ENCODE measurements around the gene WDR88. TPM values are rescaled to one million over a fixed set of nuclear protein-coding genes. Genes with fewer than 3 reads are reported as not detected.
A peak's percentile ranks its signal among the peaks of the same experiment; 100 is the strongest.

Gene WDR88
- total RNA-seq, 2 donors from 2014 or later, result not detected

DNA sequence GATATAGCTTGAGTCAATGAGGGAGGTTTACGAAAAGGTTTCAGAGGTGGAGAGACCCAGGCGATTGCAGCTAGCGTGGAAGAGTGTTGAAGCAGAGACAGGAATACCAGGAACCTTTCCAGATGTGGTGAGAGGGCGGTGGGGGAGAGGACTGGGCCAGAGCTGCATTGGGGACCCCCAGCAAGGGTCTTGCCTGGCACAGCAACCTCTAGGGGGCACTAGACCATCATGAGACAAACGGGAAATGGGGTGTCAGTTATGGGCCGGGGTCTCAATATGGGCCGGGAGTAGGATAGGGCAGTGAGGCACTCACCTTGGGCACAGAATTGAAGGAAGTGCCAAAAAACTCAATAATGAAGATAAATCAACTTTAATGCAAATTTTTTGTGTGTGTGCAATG, 60.1 kb downstream of the WDR88 start:
- Mint-ChIP-seq H3K4me1 (ENCODE audit: low read depth in 2 of 2) (no peaks in the 10 kb centered on the region), H3K27me3 (peaks cover 24 to 33% of the 10 kb centered on the region in 2 donors), H3K9me3 (no peaks in the 10 kb centered on the region), H3K27ac (no peak overlapping the region), H3K36me3 (no peaks in the 10 kb centered on the region), H3K4me3 (no peak overlapping the region)
- DNase-seq (ENCODE audit: low spot score) (no peak), ATAC-seq (no peak)

- ATAC-seq (no peak), DNase-seq (ENCODE audit: low spot score) (no peak)
- Mint-ChIP-seq H3K27ac (no peak overlapping the region), H3K9me3 (no peaks in the 10 kb centered on the region), H3K36me3 (no peaks in the 10 kb centered on the region), H3K4me1 (ENCODE audit: low read depth in 2 of 2) (no peaks in the 10 kb centered on the region), H3K4me3 (peak overlapping the region; percentile 67), H3K27me3 (peaks cover 24 to 33% of the 10 kb centered on the region in 2 donors)
Observed at GRCh38 chr19:33193269-33193864, 61.5 kb downstream of the WDR88 start.

- Mint-ChIP-seq H3K27ac (no peak within 1 kb of the TSS), H3K27me3 (peaks cover 24 to 33% of the 10 kb centered on the region in 2 donors), H3K36me3 (no peaks in the 10 kb centered on the region), H3K4me3 (peak within 1 kb of the TSS; percentile 67), H3K9me3 (no peaks in the 10 kb centered on the region), H3K4me1 (ENCODE audit: low read depth in 2 of 2) (no peaks in the 10 kb centered on the region)
- ATAC-seq, result peak in 1 of 2 donors; percentile 48
- no peak for DNase-seq (ENCODE audit: low spot score)
Observed at GRCh38 chr19:33193865-33194362, 62.0 kb downstream of the WDR88 start, which contains the start of gene LRP3. LRP3 (plus strand) TSS chr19:33194330; CDS start chr19:33194786, 456 bp downstream.

DNA sequence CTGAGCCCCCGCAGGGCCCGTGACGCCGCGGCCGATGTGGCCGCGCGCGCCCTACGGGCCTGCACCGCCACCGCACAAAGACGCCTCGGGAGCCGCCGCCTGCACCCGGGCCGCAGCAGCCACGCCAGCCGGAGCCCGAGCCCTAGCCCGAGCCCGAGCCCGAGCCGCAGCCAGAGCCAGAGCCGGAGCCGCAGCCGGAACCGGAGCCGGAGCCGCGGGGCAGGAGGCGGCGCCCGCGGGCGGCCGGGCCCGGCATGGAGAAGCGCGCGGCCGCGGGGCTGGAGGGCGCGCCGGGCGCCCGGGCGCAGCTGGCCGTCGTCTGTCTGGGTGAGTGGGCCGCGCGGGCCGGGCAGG, 62.6 kb downstream of the WDR88 start:
- peak in 1 of 2 donors; percentile 9 for ATAC-seq
- no peak for DNase-seq (ENCODE audit: low spot score)
- no peak overlapping the region for H3K27ac Mint-ChIP-seq
- no peaks in the 10 kb centered on the region for H3K4me1 Mint-ChIP-seq (ENCODE audit: low read depth in 2 of 2)
- peaks cover 24 to 33% of the 10 kb centered on the region in 2 donors for H3K27me3 Mint-ChIP-seq
- no peak overlapping the region for H3K4me3 Mint-ChIP-seq
- no peaks in the 10 kb centered on the region for H3K9me3 Mint-ChIP-seq
- H3K36me3 Mint-ChIP-seq, result no peaks in the 10 kb centered on the region

DNA sequence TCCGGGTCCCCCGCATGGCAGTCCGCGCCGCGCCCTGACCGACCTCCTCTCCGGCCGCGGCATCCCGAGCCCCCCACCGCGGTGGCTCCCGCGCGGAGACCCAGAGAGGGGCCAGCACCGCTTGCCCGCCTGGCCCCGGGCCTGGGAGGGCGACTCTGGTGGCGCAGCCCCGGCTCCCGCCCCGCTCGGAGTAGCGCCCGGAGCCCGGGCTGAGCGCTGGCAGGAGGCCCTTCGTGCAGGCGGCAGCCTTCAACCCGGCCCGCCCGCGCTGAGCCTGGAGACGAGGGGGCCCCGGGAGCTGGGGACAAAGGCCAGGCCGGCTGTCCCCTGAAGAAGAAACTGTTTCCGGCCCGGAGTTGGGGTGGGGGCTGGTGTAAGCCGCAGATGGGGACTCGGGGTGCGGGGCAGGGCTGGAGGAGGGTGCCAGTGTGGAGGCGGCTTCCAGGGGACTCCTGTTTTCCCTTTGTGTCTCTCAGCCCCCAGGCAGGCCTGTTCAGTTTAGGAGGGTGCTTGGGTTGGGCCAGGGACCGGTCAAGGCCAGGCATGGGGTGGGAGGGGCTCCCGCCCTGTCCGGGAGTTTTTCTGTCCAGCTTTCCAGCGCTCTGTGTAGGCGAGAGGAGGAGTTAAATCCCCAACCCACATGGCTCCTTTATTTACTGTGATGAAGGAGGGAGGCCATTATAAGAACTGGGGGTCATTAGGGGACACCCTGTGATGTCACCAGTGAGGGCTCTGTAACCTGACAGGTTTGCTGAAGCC, 63.2 kb downstream of the WDR88 start:
- H3K9me3 Mint-ChIP-seq, result no peaks in the 10 kb centered on the region
- ATAC-seq (no peak), DNase-seq (ENCODE audit: low spot score) (no peak)
- no peaks in the 10 kb centered on the region for H3K36me3 Mint-ChIP-seq
- H3K4me3 Mint-ChIP-seq, result no peak overlapping the region
- no peak overlapping the region for H3K27ac Mint-ChIP-seq
- H3K27me3 Mint-ChIP-seq, result peaks cover 24 to 33% of the 10 kb centered on the region in 2 donors
- no peaks in the 10 kb centered on the region for H3K4me1 Mint-ChIP-seq (ENCODE audit: low read depth in 2 of 2)

- H3K36me3 Mint-ChIP-seq, result no peaks in the 10 kb centered on the region
Observed at GRCh38 chr19:33195645-33196347, 63.9 kb downstream of the WDR88 start.

GRCh38 chr19:33196446-33197193, 64.7 kb downstream of the WDR88 start:
- Mint-ChIP-seq H3K36me3 (no peaks in the 10 kb centered on the region), H3K9me3 (no peaks in the 10 kb centered on the region), H3K27ac (no peak overlapping the region)

More at GRCh38 chr19:33195645-33196347, 63.9 kb downstream of the WDR88 start:
- Mint-ChIP-seq H3K27ac (no peak overlapping the region), H3K27me3 (peaks cover 20 to 26% of the 10 kb centered on the region in 2 donors), H3K9me3 (no peaks in the 10 kb centered on the region), H3K4me1 (ENCODE audit: low read depth in 2 of 2) (no peaks in the 10 kb centered on the region), H3K4me3 (no peak overlapping the region)
- DNase-seq (ENCODE audit: low spot score), result no peak
- ATAC-seq, result no peak

DNA sequence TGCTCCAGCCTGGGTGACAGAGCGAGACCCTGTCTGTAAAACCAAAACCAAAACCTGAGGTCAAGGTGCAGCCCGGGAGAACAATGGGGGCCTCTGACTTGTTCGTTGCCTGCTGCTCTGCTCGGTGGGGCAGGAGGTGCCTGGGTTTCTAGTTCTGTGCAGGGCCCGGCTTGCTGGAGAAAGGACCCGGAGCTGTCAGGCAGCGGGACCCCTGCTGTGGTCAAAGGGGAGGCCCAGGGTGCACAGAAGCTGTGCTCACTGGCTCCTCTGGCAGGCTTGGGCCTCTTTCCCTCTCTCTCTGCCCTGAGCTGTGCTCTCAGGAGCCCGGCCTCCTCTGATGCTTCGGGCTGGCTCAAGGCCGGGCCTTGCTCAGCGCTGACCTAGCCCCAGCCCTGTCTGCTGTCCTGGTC, 65.7 kb downstream of the WDR88 start:
- ATAC-seq, result no peak
- peaks cover 8 to 11% of the 10 kb centered on the region in 2 donors for H3K27me3 Mint-ChIP-seq

More at GRCh38 chr19:33196446-33197193, 64.7 kb downstream of the WDR88 start:
- Mint-ChIP-seq H3K4me1 (ENCODE audit: low read depth in 2 of 2) (no peaks in the 10 kb centered on the region), H3K27me3 (peaks cover 16 to 20% of the 10 kb centered on the region in 2 donors), H3K4me3 (no peak overlapping the region)
- no peak for ATAC-seq
- no peak for DNase-seq (ENCODE audit: low spot score)

DNA sequence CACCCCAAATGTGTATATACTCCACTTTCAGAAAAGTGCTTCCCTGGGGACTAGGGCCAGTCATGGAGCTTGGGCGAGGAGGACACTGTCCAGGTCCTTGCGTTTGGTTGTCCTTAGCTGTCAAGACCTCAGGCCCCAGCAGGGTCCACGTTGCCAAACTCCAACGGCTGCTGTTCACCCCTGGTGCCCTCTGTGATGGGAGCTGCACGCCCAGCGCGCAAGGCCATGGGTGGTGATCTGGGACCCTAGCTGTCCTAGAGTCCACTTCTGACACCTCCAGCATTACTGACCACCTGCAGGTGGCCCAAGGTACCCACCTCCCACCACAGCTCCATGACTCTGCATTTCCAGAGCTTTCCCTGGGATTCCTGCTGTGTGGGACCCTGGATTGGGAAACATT, 66.3 kb downstream of the WDR88 start:
- Mint-ChIP-seq H3K9me3 (no peaks in the 10 kb centered on the region), H3K27ac (no peak overlapping the region), H3K4me3 (no peak overlapping the region), H3K4me1 (ENCODE audit: low read depth in 2 of 2) (no peaks in the 10 kb centered on the region), H3K36me3 (no peaks in the 10 kb centered on the region), H3K27me3 (peaks cover 5 to 6% of the 10 kb centered on the region in 2 donors)
- DNase-seq (ENCODE audit: low spot score) (no peak), ATAC-seq (no peak)

More for the DNA sequence above, 65.7 kb downstream of the WDR88 start:
- H3K4me1 Mint-ChIP-seq (ENCODE audit: low read depth in 2 of 2), result no peaks in the 10 kb centered on the region
- H3K27ac Mint-ChIP-seq, result no peak overlapping the region
- no peaks in the 10 kb centered on the region for H3K9me3 Mint-ChIP-seq
- H3K4me3 Mint-ChIP-seq, result no peak overlapping the region
- DNase-seq (ENCODE audit: low spot score), result no peak
- no peaks in the 10 kb centered on the region for H3K36me3 Mint-ChIP-seq

DNA sequence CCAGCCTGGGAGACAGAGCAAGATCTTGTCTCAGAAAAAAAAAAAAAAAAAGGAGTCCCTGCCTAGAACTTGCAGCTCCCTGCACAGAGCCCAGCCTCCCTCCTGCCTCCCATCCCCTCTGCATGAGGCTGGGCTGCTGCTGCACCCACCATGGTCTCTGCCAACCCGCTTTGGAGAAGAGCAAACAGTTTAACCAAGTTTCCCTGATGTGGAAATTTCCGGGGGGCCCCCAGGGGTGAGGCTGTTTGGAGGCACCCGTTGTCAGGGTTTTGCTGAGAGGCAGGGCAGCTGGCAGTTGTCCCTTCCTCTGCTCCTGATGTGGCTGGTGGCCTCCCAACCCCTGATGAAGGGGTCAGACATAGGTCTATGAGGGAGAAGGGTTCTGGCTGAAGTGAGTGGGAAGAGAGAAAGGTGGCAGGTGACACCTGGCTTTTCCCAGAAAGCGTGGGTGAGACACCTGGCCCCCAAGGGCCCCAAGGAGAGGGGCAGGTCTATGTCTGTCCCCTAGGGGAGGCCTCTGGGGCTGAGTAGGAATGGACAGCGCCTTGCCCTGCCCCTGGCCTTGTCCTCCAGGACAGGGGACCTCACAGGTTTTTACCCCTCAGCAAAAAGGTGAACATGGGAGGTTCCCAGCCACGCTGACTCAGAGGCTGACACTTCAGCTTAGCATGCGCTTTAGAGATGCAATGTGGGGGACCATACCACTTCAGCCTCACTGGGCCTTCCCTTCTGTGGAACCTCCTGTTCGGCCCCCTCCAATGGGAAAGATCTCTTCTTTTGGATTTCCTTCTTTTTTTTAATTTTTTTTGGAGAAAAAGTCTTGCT, 67.7 kb downstream of the WDR88 start:
- no peaks in the 10 kb centered on the region for H3K4me1 Mint-ChIP-seq (ENCODE audit: low read depth in 2 of 2)
- H3K9me3 Mint-ChIP-seq, result no peaks in the 10 kb centered on the region
- H3K36me3 Mint-ChIP-seq, result no peaks in the 10 kb centered on the region
- ATAC-seq (no peak), DNase-seq (ENCODE audit: low spot score) (no peak)
- no peak overlapping the region for H3K4me3 Mint-ChIP-seq
- H3K27me3 Mint-ChIP-seq, result no peaks in the 10 kb centered on the region
- H3K27ac Mint-ChIP-seq, result no peak overlapping the region

GRCh38 chr19:33201473-33201872, 69.6 kb downstream of the WDR88 start:
- H3K9me3 Mint-ChIP-seq, result no peaks in the 10 kb centered on the region
- no peaks in the 10 kb centered on the region for H3K27me3 Mint-ChIP-seq
- H3K27ac Mint-ChIP-seq, result no peak overlapping the region
- no peak for DNase-seq (ENCODE audit: low spot score)
- no peak overlapping the region for H3K4me3 Mint-ChIP-seq
- no peaks in the 10 kb centered on the region for H3K4me1 Mint-ChIP-seq (ENCODE audit: low read depth in 2 of 2)
- no peak for ATAC-seq
- H3K36me3 Mint-ChIP-seq, result no peaks in the 10 kb centered on the region

DNA sequence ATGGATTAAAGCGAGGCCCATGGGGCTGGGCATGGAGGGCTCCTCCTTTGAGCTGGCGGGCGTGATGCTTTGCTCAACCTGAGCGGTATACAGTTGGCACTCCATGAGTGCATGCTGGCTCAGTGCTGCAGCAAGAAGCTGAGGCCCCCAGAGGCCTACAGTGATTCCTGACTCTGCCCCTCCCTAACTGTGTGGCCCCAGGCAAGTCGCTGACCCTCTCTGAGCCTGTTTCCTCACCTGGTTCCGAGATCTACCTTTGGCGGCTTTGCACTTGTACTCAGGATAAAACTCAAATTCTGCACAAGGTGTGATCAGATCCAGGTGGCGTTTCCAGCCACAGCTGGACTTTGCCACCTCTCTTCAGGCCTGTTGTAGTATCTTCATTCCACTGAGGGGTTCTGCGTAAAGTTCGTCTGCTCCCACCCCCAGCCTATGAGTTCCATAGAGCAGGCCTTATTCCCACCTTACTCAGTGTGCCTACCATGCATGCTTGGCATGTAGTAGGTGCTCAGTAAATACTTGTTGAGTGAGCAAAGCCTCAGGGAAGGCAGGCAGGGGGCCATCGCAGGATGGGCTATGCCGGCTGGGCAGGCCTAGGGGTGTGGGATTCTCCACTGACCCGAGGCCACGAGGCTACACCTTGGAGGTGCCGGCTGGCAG, 70.1 kb downstream of the WDR88 start:
- no peak overlapping the region for H3K27ac Mint-ChIP-seq
- no peaks in the 10 kb centered on the region for H3K27me3 Mint-ChIP-seq
- H3K4me3 Mint-ChIP-seq, result no peak overlapping the region
- no peak for DNase-seq (ENCODE audit: low spot score)
- H3K36me3 Mint-ChIP-seq, result no peaks in the 10 kb centered on the region
- no peaks in the 10 kb centered on the region for H3K9me3 Mint-ChIP-seq
- ATAC-seq, result no peak
- no peaks in the 10 kb centered on the region for H3K4me1 Mint-ChIP-seq (ENCODE audit: low read depth in 2 of 2)
